ENCODE data around the gene CCDC194.

Gene CCDC194

DNA sequence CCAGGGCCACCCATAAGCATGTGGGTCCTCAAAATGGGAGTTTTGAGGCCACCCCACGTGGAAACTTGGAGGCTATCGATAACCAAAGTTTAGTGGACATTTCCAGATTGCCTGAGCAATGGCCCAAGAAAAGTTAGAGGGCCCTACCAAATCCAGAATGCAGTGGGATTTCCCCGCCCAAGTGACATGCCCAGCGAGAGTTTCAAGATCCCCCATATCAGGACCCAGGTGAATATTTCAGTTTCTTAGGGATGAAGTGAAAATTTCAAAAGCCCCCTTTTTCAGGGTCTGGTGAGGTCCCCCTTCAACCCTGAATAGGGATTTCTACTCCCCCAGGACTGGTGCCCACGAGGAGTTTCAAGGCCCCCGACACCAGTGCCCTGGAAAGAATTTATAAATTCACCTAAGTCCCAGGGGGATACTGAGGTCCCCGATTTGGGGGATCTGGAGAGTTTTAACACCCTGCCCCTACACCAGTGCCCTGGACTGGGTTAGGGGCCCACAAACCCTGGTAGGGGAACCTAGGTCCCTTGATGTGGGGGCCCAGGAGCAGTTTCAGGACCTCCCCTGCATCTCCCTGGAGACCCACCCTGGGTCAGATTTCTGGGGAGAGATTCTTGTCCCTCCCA lies 10.7 kb upstream of the CCDC194 start:
- no peak for DNase-seq (ENCODE audit: extremely low spot score)
- TF ChIP-seq FOXK2 (IDR thresholded peaks at IDR 0.05) = no peak
- no peak for TF ChIP-seq TARDBP (IDR thresholded peaks at IDR 0.05)
- no peak for TF ChIP-seq FOXA1 (IDR thresholded peaks at IDR 0.05)
- no peak for TF ChIP-seq LEF1 (IDR thresholded peaks at IDR 0.05; ENCODE audit: borderline replicate concordance)
- TF ChIP-seq L3MBTL2 (conservative IDR thresholded peaks at IDR 0.05) = no peak
- TF ChIP-seq NFRKB (IDR thresholded peaks at IDR 0.05) = no peak
- TF ChIP-seq FOXM1 (IDR thresholded peaks at IDR 0.05; ENCODE audit: borderline replicate concordance) = no peak
- no peak for TF ChIP-seq CTBP1 (IDR thresholded peaks at IDR 0.05; ENCODE audit: borderline replicate concordance)
- TF ChIP-seq SUZ12 (IDR thresholded peaks at IDR 0.05) = no peak
- TF ChIP-seq ZNF384 (IDR thresholded peaks at IDR 0.05) = no peak
- TF ChIP-seq BHLHE40 (IDR thresholded peaks at IDR 0.05; ENCODE audit: borderline replicate concordance) = no peak
- TF ChIP-seq ELF4 (IDR thresholded peaks at IDR 0.05) = no peak
- TF ChIP-seq, protein P1, sequence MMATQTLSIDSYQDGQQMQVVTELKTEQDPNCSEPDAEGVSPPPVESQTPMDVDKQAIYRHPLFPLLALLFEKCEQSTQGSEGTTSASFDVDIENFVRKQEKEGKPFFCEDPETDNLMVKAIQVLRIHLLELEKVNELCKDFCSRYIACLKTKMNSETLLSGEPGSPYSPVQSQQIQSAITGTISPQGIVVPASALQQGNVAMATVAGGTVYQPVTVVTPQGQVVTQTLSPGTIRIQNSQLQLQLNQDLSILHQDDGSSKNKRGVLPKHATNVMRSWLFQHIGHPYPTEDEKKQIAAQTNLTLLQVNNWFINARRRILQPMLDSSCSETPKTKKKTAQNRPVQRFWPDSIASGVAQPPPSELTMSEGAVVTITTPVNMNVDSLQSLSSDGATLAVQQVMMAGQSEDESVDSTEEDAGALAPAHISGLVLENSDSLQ (IDR thresholded peaks at IDR 0.05) = no peak
- no peak for TF ChIP-seq HDGF (IDR thresholded peaks at IDR 0.05; ENCODE audit: borderline replicate concordance)
- no peak for TF ChIP-seq ARNT (IDR thresholded peaks at IDR 0.05)
- TF ChIP-seq SP1 (IDR thresholded peaks at IDR 0.05) = no peak
- ChIA-PET CTCF (interaction anchor here (0.9 kb wide), 2 partner anchors 15 to 61 kb away, joined by 4 read pairs; partner anchors contain the start of gene MVB12A), POLR2A (interaction anchor here (0.6 to 3.2 kb wide), 2 partner anchors 15 to 22 kb away, joined by 3 to 25 read pairs; partner anchors contain the start of gene MVB12A)

DNA sequence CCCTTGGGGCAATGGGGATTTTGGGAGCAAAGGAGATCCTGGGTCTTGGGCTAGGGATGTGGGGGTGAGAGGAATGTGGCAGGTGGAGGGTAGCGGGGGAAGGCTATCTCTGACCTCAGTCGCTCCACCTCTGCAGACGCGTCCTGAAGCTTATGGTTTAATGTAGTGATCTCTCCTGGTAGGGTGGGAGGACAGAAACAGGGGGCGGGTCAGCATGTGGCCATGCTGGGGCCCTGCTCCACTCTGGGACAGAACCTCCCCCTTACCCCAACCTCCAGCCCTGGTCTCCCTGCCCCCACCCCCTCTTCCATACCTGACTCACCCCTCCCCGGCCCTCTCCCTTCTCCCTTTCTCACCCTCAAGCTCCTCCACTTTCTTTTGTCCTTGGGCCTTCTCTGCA lies 10.0 kb upstream of the CCDC194 start:
- TF ChIP-seq ELF4 (IDR thresholded peaks at IDR 0.05) (no peak), BHLHE40 (IDR thresholded peaks at IDR 0.05; ENCODE audit: borderline replicate concordance) (no peak), SUZ12 (IDR thresholded peaks at IDR 0.05) (no peak), FOXM1 (IDR thresholded peaks at IDR 0.05; ENCODE audit: borderline replicate concordance) (no peak), ZNF384 (IDR thresholded peaks at IDR 0.05) (no peak), LEF1 (IDR thresholded peaks at IDR 0.05; ENCODE audit: borderline replicate concordance) (no peak), L3MBTL2 (conservative IDR thresholded peaks at IDR 0.05) (no peak), TARDBP (IDR thresholded peaks at IDR 0.05) (no peak), SP1 (IDR thresholded peaks at IDR 0.05) (no peak), FOXA1 (IDR thresholded peaks at IDR 0.05) (no peak), FOXK2 (IDR thresholded peaks at IDR 0.05) (no peak), HDGF (IDR thresholded peaks at IDR 0.05; ENCODE audit: borderline replicate concordance) (no peak)
- TF ChIP-seq, protein P1 (IDR thresholded peaks at IDR 0.05) = no peak
- POLR2A ChIA-PET = interaction anchor here (1.1 to 2.0 kb wide), 3 partner anchors 9 to 15 kb away, joined by 3 to 13 read pairs (median 11); partner anchors contain the start of gene MVB12A
- peak; percentile 3 for DNase-seq (ENCODE audit: extremely low spot score)
- CTCF ChIA-PET = interaction anchor here (0.6 kb wide), 1 partner anchor 47 kb away, joined by 4 read pairs; no protein-coding TSS in a partner anchor

- CTCF ChIA-PET = interaction anchor here (0.6 to 1.1 kb wide), 3 partner anchors 9 to 47 kb away, joined by 3 to 4 read pairs (median 3); no protein-coding TSS in a partner anchor
- TF ChIP-seq CTBP1 (IDR thresholded peaks at IDR 0.05; ENCODE audit: borderline replicate concordance) (no peak), FOXA1 (IDR thresholded peaks at IDR 0.05) (no peak), ELF4 (IDR thresholded peaks at IDR 0.05) (no peak), ARNT (IDR thresholded peaks at IDR 0.05) (no peak), FOXM1 (IDR thresholded peaks at IDR 0.05; ENCODE audit: borderline replicate concordance) (no peak), FOXK2 (IDR thresholded peaks at IDR 0.05) (no peak), SUZ12 (IDR thresholded peaks at IDR 0.05) (no peak), BHLHE40 (IDR thresholded peaks at IDR 0.05; ENCODE audit: borderline replicate concordance) (no peak), L3MBTL2 (conservative IDR thresholded peaks at IDR 0.05) (no peak), TARDBP (IDR thresholded peaks at IDR 0.05) (no peak), NFRKB (IDR thresholded peaks at IDR 0.05) (no peak), SP1 (IDR thresholded peaks at IDR 0.05) (no peak), ZNF384 (IDR thresholded peaks at IDR 0.05) (no peak), LEF1 (IDR thresholded peaks at IDR 0.05; ENCODE audit: borderline replicate concordance) (no peak), HDGF (IDR thresholded peaks at IDR 0.05; ENCODE audit: borderline replicate concordance) (no peak)
- TF ChIP-seq, protein P1 (IDR thresholded peaks at IDR 0.05) = no peak
- DNase-seq (ENCODE audit: extremely low spot score) = peak; percentile 94
- POLR2A ChIA-PET = interaction anchor here (1.1 to 2.0 kb wide), 3 partner anchors 10 to 16 kb away, joined by 3 to 13 read pairs (median 11); partner anchors contain the start of gene MVB12A
Observed at GRCh38 chr19:17402982-17403855, 9.2 kb upstream of the CCDC194 start.

DNA sequence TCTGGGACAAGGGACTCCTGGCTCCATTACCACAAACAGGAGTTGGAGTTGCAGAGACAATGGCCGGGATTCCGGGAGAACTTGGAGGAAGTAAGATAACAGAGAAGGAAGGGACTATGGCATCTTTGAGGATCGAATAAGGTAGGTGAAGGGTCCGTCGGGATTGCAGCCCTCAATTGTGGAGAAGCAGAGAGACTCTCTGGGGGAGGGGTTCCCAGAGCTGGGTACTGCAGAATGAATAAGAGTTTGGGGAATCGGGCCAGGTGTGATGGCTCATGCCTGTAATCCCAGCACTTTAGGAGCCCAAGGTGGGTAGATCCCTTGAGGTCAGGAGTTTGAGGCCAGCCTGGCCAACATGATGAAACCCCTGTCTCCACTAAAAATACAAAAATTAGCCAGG lies 7.6 kb upstream of the CCDC194 start:
- DNase-seq (ENCODE audit: extremely low spot score) = no peak
- ChIA-PET POLR2A (no interaction called here), CTCF (no interaction called here)
- no peak for TF ChIP-seq HDGF (IDR thresholded peaks at IDR 0.05; ENCODE audit: borderline replicate concordance)
- no peak for TF ChIP-seq BHLHE40 (IDR thresholded peaks at IDR 0.05; ENCODE audit: borderline replicate concordance)
- no peak for TF ChIP-seq SP1 (IDR thresholded peaks at IDR 0.05)
- TF ChIP-seq ARNT (IDR thresholded peaks at IDR 0.05) = no peak
- TF ChIP-seq FOXA1 (IDR thresholded peaks at IDR 0.05) = no peak
- TF ChIP-seq SUZ12 (IDR thresholded peaks at IDR 0.05) = no peak
- TF ChIP-seq ELF4 (IDR thresholded peaks at IDR 0.05) = no peak
- TF ChIP-seq CTBP1 (IDR thresholded peaks at IDR 0.05; ENCODE audit: borderline replicate concordance) = no peak
- TF ChIP-seq L3MBTL2 (conservative IDR thresholded peaks at IDR 0.05) = no peak
- no peak for TF ChIP-seq LEF1 (IDR thresholded peaks at IDR 0.05; ENCODE audit: borderline replicate concordance)
- no peak for TF ChIP-seq ZNF384 (IDR thresholded peaks at IDR 0.05)
- TF ChIP-seq TARDBP (IDR thresholded peaks at IDR 0.05) = no peak
- no peak for TF ChIP-seq FOXK2 (IDR thresholded peaks at IDR 0.05)
